Bronchial epithelial cell (primary cell): ENCODE results near the gene AATK. TPM values are rescaled to one million over a fixed set of nuclear protein-coding genes. Genes with fewer than 3 reads are reported as not detected.

Experiments
- DNase-seq: peaks from one replicate; pipeline ENCODE4 v3.0.0-alpha.2; 2010; ENCODE audit warnings: low read depth
- FAIRE-seq: peaks from 2 replicates; lab custom pipeline; 2011; peaks lifted over from hg19 to GRCh38; lab: Jason Lieb, UNC
- H3K27me3 ChIP-seq: 2 replicates; pipeline ENCODE4 v1.5.1; 2011; ENCODE audit warnings: low read length; ENCODE audit not compliant: control insufficient read depth, insufficient read depth
- H3K36me3 ChIP-seq: 2 replicates; pipeline ENCODE4 v1.5.1; 2011; ENCODE audit warnings: low read length; ENCODE audit not compliant: control insufficient read depth, insufficient read depth
- H3K4me3 ChIP-seq: 2 replicates; pipeline ENCODE4 v1.5.1; 2011; ENCODE audit warnings: mild to moderate bottlenecking, low read depth, low read length, control low read depth
- total RNA-seq: library from RNA; depleted of rRNA; stranded (reverse); fragments of >200 nt; gene quantifications from 2 replicates; pipeline ENCODE4 v1.2.1, GENCODE V29; 2014
- TF ChIP-seq, protein P1 (sequence below): IDR thresholded peaks from 2 replicates; pipeline ENCODE4 v1.5.1; 2011; ENCODE audit warnings: mild to moderate bottlenecking, moderate library complexity, low read length, control low read depth, inconsistent platforms; ENCODE audit not compliant: insufficient read depth, severe bottlenecking

The AATK gene
- total RNA-seq, 1 donor from 2014 or later = 0.79 TPM

DNA sequence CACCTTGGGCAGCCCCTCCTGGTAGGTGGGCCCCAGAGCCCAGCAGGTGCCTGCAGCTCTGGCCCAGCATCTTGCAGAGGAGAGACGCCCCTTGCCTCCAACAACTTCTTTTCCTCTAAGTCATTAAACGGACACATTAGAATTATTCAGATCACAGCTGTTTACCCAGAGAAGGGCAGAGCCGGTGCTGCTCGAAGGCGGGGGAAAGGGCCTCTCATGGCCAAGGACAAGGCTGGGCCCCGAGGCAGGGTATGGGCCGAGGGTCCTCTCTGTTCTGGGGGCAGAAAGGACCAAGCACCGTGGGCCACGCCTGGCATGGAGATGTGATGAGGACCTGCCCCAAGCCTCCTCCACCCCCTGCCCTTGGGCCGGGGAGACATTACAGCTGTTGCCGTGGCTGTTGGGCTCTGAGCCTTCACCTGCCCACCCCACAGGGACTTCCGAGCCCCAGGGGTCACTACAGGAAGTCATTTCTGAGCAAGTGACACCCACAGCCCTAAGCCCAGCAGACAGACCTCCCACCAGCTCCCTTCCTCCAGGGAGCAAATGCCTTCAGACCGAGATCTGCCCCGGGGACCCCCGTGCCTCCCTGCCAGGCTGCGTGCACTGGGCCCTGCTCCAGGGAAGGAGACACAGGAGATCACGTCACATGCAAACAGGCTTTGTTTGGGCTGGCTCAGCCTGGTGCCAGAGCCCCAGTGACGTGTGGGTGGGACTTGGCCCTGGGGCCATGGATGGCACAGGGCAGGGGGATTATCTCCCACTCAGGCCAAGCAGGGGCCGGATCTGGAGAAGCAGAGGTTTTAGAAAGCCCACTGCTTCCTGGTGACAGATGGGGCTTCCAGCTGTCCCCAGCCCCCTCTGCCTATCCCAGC is 1.4 kb downstream of the AATK start:
- FAIRE-seq = no peak
- TF ChIP-seq, protein P1, sequence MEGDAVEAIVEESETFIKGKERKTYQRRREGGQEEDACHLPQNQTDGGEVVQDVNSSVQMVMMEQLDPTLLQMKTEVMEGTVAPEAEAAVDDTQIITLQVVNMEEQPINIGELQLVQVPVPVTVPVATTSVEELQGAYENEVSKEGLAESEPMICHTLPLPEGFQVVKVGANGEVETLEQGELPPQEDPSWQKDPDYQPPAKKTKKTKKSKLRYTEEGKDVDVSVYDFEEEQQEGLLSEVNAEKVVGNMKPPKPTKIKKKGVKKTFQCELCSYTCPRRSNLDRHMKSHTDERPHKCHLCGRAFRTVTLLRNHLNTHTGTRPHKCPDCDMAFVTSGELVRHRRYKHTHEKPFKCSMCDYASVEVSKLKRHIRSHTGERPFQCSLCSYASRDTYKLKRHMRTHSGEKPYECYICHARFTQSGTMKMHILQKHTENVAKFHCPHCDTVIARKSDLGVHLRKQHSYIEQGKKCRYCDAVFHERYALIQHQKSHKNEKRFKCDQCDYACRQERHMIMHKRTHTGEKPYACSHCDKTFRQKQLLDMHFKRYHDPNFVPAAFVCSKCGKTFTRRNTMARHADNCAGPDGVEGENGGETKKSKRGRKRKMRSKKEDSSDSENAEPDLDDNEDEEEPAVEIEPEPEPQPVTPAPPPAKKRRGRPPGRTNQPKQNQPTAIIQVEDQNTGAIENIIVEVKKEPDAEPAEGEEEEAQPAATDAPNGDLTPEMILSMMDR = no peak
- no peak for DNase-seq
- Histone ChIP-seq H3K27me3 (peaks cover 27% of the 10 kb centered on the region), H3K4me3 (no peak overlapping the region), H3K36me3 (no peaks in the 10 kb centered on the region)

DNA sequence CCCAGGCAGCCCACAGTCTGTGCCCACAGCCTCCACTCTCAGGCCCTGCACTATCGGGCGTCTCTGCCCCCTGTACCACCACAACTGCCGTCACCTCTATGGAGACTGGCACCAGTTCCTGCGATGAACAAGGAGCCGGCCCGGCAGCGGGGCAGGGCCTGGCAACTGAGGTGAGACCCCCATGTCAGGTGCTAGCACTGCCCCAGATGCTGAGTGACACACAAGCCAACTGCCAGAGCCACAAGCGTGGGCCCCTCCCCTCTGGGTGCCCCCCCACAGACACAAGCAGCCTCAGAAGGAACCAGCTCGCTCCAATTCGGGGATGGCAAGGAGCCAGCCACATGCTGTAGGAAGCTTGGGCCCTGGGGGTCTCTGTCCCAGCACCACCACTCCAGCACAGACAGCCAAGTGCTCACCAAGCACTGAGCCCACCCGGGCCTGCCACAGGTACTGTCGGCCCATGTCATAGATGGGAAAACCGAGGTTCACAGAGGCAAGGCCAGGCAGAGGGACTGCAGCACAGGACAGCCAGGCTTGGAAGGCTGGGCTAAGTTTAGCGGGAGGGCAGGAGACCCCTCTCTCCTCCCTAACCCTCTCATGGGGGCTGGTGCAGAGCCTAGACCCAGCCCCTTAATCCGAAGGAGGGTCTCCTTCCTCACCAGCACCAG is 2.2 kb downstream of the AATK start:
- H3K4me3 ChIP-seq = no peak overlapping the region
- peaks cover 27% of the 10 kb centered on the region for H3K27me3 ChIP-seq
- TF ChIP-seq, protein P1 = no peak
- H3K36me3 ChIP-seq = no peaks in the 10 kb centered on the region
- no peak for DNase-seq
- FAIRE-seq = no peak

DNA sequence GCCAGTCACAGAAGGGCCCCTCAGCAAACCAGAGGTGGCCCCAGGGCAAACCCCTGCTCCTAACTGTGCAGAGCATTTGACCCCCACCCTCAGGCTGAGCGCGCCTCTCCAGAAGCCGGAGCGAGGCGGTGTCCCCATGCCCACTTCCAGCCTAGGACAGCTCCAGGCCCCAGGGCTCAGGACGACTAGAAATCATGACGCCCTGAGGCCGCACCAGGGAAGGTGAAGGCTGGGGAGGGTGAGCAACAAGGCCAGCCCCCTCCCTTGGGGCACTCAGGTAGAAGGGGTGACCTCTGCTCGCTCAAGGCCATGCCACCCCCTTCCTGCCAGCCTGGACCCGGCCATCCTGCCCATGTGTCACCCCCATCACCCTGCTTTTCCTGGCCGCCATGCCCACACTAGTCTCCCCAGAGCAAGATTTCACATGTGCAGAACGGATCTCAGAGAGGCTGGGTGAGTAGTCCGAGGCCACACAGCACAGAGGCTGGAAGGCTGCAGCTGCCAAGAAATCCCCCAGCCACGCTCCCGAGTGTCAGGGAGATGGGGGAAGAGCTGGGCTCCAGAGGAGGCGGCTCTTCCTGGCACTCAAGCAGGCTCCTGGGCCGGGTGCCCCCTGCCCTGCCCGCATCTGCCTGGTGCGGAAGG is 2.8 kb downstream of the AATK start:
- Histone ChIP-seq H3K4me3 (no peak overlapping the region), H3K27me3 (peaks cover 27% of the 10 kb centered on the region), H3K36me3 (no peaks in the 10 kb centered on the region)
- DNase-seq (no peak), FAIRE-seq (no peak)
- TF ChIP-seq, protein P1 = no peak

DNA sequence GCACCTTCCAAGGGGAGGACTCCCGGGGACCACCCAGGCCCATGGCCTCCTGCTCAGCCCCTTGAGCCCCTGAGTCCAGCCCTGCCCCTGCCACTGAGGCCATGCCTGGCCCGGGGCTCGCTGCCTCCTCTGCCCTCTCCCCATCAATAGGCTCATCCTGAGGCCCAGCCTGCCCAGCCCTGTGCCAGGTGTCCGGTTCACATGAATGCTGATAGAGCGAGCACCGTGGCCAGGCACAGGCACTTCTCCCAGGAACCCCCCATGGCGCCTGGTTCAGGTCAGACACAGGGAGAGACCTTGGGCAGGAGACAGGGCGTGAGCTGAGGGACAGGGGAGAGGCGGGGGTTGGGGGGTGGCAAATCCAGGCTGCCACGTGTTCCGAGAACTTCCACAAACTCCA is 3.5 kb downstream of the AATK start:
- Histone ChIP-seq H3K27me3 (peaks cover 25% of the 10 kb centered on the region), H3K36me3 (no peaks in the 10 kb centered on the region), H3K4me3 (no peak overlapping the region)
- no peak for FAIRE-seq
- TF ChIP-seq, protein P1 = no peak
- no peak for DNase-seq

DNA sequence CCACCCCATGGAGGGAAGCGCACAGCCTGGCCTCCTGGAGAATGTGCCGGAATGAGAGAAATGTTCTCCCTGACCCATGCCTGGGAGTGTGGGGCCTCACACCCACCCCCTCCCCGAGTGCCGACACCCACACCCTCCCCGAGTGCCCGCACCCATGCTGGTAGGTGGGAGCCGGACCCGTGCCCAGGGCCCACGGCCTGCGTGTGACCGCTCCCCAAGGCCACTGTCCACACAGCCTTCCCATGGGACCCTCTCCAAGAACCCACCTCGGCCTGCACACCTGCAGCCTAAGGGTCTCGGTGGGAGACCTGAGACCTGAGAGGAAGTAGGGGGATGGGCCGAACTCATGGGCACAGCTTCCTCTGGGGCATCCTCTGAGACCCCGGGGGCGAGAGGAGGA is 4.0 kb downstream of the AATK start:
- no peak overlapping the region for H3K4me3 ChIP-seq
- DNase-seq (no peak), FAIRE-seq (no peak)
- H3K27me3 ChIP-seq = peaks cover 23% of the 10 kb centered on the region
- TF ChIP-seq, protein P1 = no peak
- no peaks in the 10 kb centered on the region for H3K36me3 ChIP-seq
